T-helper 17 cell (primary cell): ENCODE results near the gene VSNL1. TPM values are rescaled to one million over a fixed set of nuclear protein-coding genes. Genes with fewer than 3 reads are reported as not detected.

Experiments
- ATAC-seq: fragments of 150-1000 bp; cut with Tn5 transposase; 2 replicates; pipeline ENCODE4 v1.10.0; 2021; ENCODE audit warnings: mild to moderate bottlenecking, moderate library complexity
- DNase-seq, 3 donors: peaks; one replicate each; pipeline versions ENCODE4 v3.0.0 to v3.0.0-alpha.2; 2020 to 2021
- H3K9me3 ChIP-seq: one replicate; pipeline ENCODE4 v1.7.0; 2013; ENCODE audit warnings: low read length, mild to moderate bottlenecking; ENCODE audit not compliant: control insufficient read depth, poor library complexity, severe bottlenecking
- H3K27ac Mint-ChIP-seq: one replicate; pipeline ENCODE4 v1.8.0; 2022; ENCODE audit warnings: mild to moderate bottlenecking, moderate library complexity, mixed read lengths
- H3K27me3 Mint-ChIP-seq: one replicate; pipeline ENCODE4 v1.8.0; 2022; ENCODE audit warnings: mixed read lengths
- H3K36me3 Mint-ChIP-seq: one replicate; pipeline ENCODE4 v1.8.0; 2022; ENCODE audit warnings: low read depth, mixed read lengths
- H3K4me1 Mint-ChIP-seq: one replicate; pipeline ENCODE4 v1.8.0; 2022; ENCODE audit warnings: mild to moderate bottlenecking, mixed read lengths
- H3K4me3 Mint-ChIP-seq: one replicate; pipeline ENCODE4 v1.8.0; 2022; ENCODE audit warnings: mild to moderate bottlenecking, moderate library complexity, mixed read lengths
- total RNA-seq, 4 donors: library from RNA in 2 of 4; stranded (reverse) in 2 of 4; gene quantifications; one replicate each; pipeline ENCODE4 v1.2.3 and lab custom pipeline; 2022 to 2026

VSNL1 gene
- total RNA-seq, 2 donors from 2014 or later, result not detected

DNA sequence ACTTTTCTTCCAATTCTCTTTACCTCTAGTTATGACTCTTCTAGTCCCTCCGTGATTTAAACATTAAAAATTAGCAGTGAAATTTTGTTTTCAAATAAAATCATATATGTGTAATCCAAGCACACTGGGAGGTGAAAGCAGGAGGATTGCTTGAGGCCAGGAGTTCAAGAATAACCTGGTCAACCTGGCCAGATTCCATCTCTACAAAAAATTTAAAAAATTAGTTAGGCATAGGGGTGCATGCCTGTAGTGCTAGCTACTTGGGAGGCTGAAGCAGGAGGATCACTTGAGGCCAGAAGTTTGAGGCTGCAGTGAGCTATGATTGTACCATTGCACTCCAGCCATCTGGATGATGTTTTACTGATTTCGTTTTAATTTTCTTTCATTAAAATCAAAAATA lies 7.0 kb upstream of the VSNL1 start:
- peaks cover 3% of the 10 kb centered on the region for H3K4me1 Mint-ChIP-seq
- H3K27ac Mint-ChIP-seq, result no peak overlapping the region
- no peak for DNase-seq
- H3K36me3 Mint-ChIP-seq, result peaks cover 4% of the 10 kb centered on the region
- no peak for ATAC-seq
- peaks cover 17% of the 10 kb centered on the region for H3K27me3 Mint-ChIP-seq
- H3K4me3 Mint-ChIP-seq, result no peak overlapping the region
- no peaks in the 10 kb centered on the region for H3K9me3 ChIP-seq

DNA sequence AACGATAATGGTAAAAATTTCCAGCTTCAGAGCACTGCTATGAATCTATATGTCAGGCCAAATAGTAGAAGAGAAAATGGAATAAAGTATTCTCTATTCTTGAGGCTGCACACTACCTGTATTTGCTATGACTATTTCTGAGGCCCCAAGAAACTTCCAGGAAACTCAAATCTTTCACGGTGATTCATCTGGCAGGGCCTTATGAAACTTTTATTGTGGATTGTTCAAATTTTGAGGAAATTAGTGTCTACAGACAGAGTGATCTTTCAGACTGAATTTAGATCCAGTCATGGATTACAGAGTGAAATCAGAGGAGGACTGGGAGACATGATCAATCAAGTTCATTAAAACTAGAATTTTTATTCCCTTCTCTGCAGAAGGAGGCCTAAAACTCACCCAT lies 4.1 kb upstream of the VSNL1 start:
- H3K27me3 Mint-ChIP-seq, result peaks cover 41% of the 10 kb centered on the region
- H3K9me3 ChIP-seq, result no peaks in the 10 kb centered on the region
- H3K27ac Mint-ChIP-seq, result no peak overlapping the region

DNA sequence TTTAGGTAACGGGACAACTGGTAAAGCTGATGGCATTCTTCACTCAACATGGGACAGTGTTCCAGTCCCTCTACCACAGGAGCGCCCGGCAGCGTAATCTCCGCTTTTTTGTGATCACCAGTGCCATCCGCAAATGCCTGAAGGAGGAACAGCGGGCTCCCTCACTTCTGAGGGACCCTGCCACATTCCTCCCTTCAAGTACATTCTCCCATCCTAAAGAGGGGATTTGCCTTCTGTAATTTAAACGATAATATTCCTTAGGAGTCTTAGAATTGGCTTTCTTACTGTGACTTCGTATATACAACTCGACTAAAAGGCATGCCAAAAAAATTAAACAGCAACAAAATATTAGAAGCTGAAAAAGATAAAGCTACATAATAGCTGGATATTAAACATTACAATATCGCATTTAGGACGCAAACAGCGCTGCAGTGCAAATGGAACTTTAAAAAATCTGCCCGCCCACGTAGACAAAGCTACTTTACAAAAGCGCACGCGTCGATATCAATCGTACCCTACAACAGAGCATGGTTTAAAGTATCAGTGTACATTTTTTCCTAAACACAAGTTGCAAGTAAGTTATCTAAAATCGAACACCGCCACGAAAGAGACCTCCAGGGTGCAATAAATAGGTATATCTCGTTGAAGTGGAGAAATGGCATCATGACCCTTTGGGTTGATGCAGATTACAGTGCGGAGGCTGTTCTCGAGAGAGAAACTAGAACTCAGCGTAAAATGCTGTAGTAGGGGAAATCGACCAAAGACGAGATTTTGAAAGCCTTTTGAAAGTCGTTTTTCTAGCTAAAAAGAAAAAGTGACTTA lies 2.3 kb upstream of the VSNL1 start:
- no peak for ATAC-seq
- H3K9me3 ChIP-seq, result no peaks in the 10 kb centered on the region
- no peak for DNase-seq
- peaks cover 51% of the 10 kb centered on the region for H3K27me3 Mint-ChIP-seq
- no peak overlapping the region for H3K27ac Mint-ChIP-seq
- no peak overlapping the region for H3K4me3 Mint-ChIP-seq
- H3K4me1 Mint-ChIP-seq, result peaks cover 3% of the 10 kb centered on the region
- peaks cover 4% of the 10 kb centered on the region for H3K36me3 Mint-ChIP-seq

More for the DNA sequence above, 4.1 kb upstream of the VSNL1 start:
- Mint-ChIP-seq H3K4me1 (peaks cover 3% of the 10 kb centered on the region), H3K4me3 (no peak overlapping the region), H3K36me3 (peaks cover 4% of the 10 kb centered on the region)
- ATAC-seq (no peak), DNase-seq (no peak)

DNA sequence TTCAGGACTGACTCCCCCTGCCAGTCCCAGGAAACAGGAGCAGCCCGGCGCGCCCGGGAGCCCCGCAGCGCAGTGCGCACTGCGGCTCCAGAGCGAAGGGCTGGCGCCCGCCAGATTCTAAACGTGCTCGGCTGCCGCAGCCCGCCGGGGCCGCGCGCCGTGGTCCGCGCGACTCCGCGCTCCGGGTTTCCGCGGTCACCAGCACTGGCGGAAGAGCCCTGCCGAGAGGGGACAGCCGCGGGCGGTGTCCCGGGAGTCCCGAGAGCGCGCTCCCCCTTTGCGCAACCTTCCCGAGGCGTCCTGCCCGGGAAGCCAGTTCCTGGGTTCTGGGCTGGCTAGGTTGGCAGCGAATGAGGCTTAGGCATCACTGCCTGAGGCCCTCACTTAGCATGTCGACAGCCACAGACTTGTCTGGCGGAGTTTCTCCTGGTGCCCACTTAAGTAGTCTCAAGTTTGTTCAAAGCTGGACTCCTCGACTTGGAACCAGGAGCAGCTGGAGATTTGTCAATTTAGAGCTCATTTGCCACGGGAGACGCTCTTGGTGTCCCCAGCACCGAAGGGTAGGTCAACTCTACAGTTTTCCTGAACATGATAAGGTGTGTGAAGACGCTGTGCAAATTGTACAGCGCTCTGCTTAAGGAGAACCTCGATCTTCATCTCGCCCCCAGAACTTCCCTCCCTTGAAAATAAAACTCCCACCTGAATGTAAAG lies 1.5 kb upstream of the VSNL1 start:
- no peak overlapping the region for H3K27ac Mint-ChIP-seq
- ATAC-seq (no peak), DNase-seq (no peak)
- peaks cover 3% of the 10 kb centered on the region for H3K4me1 Mint-ChIP-seq
- no peak overlapping the region for H3K4me3 Mint-ChIP-seq
- peaks cover 4% of the 10 kb centered on the region for H3K36me3 Mint-ChIP-seq
- peaks cover 58% of the 10 kb centered on the region for H3K27me3 Mint-ChIP-seq
- no peaks in the 10 kb centered on the region for H3K9me3 ChIP-seq

DNA sequence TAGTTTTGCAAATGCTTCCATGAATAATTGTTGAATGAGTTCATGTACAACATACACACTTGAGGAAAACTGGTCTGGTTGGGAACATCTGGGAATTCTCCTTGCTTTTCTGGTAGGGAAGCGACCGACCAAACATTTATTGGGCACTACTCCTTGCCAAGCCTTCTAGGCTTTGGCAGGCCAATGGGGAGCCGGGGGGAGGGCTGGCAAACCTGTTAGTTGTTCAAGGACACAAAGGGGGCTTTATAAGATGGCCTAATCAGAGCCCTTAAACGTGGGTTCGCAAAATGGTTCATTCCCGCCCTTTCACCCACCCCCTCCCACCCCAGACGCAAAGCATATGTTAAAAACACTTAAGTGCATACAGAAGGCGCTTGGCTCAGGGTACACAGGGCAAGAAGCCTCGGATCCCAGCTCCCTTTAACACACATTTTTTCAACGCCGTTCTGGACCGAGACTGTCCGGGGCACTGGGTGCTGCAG lies 844 bp upstream of the VSNL1 start:
- no peaks in the 10 kb centered on the region for H3K9me3 ChIP-seq
- DNase-seq (no peak), ATAC-seq (no peak)
- Mint-ChIP-seq H3K4me3 (no peak overlapping the region), H3K27ac (no peak overlapping the region), H3K4me1 (peaks cover 3% of the 10 kb centered on the region), H3K36me3 (peaks cover 4% of the 10 kb centered on the region), H3K27me3 (peaks cover 59% of the 10 kb centered on the region)

DNA sequence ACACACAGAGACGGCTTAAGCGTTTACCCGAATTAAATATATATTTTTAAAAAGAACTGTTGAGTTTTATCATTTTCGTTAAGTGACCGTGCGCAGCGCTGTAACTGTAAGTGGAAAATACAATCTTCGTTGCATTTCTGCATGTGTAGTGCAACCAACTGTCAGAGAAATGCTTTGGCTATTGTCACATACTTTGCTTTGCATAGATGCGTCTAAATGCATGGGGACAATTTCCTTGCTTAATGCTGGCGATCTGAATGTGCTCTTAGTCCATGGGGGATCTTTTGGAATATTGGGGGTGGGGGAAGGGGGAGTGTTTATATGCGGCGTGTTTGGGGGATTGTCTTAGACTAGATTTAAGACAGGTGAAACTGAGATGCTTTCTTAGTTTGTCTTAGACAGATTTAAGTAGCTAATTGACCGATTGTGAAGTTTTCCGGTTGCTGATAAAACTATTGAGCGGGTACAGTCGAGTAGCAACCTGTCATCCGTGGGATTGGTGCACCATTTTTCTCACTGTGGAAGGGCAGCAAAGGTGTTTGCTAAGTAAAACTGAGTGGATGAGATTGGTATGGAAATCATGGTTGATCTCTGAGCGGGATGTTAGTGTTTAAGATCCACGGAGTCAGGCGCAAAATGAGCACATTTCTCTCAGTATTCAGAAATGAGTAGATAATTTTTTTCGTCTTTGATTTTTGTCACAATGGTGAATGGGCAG lies 476 bp downstream of the VSNL1 start:
- H3K4me3 Mint-ChIP-seq, result no peak overlapping the region
- no peaks in the 10 kb centered on the region for H3K9me3 ChIP-seq
- H3K4me1 Mint-ChIP-seq, result peaks cover 3% of the 10 kb centered on the region
- peaks cover 59% of the 10 kb centered on the region for H3K27me3 Mint-ChIP-seq
- H3K36me3 Mint-ChIP-seq, result no peaks in the 10 kb centered on the region
- DNase-seq (no peak), ATAC-seq (no peak)
- H3K27ac Mint-ChIP-seq, result no peak overlapping the region

DNA sequence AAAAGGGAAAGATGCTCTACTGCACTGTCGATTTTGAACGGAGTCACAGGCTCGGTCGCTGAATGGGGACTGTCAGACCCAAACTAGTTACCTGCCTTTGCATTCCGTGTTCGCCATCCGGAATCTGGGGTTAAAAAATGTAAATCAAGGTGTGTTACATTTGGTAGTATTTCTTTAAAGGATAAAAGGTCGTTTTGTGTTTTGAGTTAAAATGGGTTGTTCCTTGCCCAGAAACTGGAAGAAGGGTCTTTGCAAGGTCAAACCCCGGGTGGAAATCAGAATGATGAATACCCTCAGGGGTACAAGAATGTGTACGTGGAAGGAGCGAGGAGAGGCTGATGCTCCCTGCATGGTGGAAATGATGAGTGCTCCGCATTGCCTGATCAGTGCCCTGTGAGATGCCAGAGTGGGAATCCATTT lies 1.0 kb downstream of the VSNL1 start:
- ATAC-seq (no peak), DNase-seq (no peak)
- Mint-ChIP-seq H3K36me3 (no peaks in the 10 kb centered on the region), H3K4me1 (peaks cover 3% of the 10 kb centered on the region), H3K4me3 (no peak overlapping the region), H3K27ac (no peak overlapping the region), H3K27me3 (peaks cover 55% of the 10 kb centered on the region)
- no peaks in the 10 kb centered on the region for H3K9me3 ChIP-seq

DNA sequence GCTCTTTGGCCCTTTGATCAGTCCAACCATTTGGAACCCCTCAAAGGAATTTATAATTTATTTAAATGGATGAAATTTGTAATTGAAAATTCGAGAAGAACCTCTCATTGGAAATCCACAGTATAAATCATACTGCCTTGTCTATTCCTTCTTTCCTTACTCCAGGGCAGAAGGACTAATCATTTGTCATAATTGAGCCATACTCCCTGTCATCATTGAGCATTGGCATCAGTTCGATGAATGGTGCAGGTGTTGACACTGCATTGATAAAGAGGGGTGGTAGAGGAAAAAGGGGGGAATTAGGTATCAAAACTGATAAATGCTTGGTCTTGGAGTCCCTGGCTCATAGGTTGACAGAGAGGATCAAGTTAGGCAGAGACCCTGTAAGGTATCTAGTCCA lies 2.0 kb downstream of the VSNL1 start:
- H3K36me3 Mint-ChIP-seq, result no peaks in the 10 kb centered on the region
- H3K27me3 Mint-ChIP-seq, result peaks cover 53% of the 10 kb centered on the region
- no peak overlapping the region for H3K4me3 Mint-ChIP-seq
- ATAC-seq, result no peak
- no peak overlapping the region for H3K27ac Mint-ChIP-seq
- peaks cover 3% of the 10 kb centered on the region for H3K4me1 Mint-ChIP-seq
- no peak for DNase-seq
- no peaks in the 10 kb centered on the region for H3K9me3 ChIP-seq

DNA sequence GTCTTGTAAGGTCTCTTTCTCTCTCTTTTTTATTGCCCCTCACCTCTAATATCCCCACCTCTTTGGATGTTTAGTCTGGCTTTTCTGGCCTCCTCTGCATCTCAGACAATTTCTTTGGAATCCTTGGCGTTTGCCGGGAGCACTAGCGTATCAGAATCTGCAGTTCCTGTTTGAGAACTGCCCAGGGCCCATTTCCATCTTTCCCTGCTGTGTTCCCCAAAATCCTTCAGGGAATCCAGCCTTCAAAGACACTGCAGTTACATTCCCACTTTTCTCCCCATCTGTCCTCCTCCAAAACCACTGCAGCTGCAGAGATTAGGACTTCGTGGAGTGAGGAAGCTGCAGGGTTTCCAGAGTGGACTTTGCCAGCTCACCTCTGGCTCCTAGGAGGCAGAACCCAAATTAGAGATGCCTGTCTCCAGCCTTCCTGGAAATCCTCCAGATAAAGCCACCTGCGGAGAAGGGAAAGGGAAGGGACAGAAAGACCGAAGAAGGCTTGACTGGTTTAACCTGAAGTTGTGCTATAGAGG lies 2.7 kb downstream of the VSNL1 start:
- Mint-ChIP-seq H3K36me3 (no peaks in the 10 kb centered on the region), H3K4me1 (peaks cover 3% of the 10 kb centered on the region), H3K27me3 (peaks cover 51% of the 10 kb centered on the region), H3K27ac (no peak overlapping the region), H3K4me3 (no peak overlapping the region)
- H3K9me3 ChIP-seq, result no peaks in the 10 kb centered on the region
- no peak for ATAC-seq
- DNase-seq, result no peak

DNA sequence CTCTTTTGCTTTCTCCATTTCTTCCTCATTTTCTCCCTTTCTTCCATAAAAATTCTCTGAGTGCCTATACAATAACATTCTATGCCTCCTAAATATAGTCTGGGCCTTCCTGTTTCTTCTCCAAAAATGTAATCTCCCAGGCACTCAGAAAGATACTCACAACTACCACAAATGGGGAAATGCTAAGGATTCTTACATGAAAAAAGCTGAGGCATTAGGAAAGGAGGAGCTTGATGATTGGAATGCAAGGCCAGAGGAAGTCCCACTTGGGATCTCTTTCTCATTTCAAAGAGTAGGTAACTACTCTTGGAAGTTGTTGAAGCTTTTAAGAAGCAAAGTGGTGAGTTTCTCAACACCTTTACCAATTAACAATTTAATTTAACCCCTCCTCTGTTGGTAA lies 3.4 kb downstream of the VSNL1 start:
- no peak for DNase-seq
- no peak overlapping the region for H3K27ac Mint-ChIP-seq
- no peak overlapping the region for H3K4me3 Mint-ChIP-seq
- H3K27me3 Mint-ChIP-seq, result peaks cover 52% of the 10 kb centered on the region
- H3K9me3 ChIP-seq, result no peaks in the 10 kb centered on the region
- H3K4me1 Mint-ChIP-seq, result no peaks in the 10 kb centered on the region
- no peak for ATAC-seq
- H3K36me3 Mint-ChIP-seq, result no peaks in the 10 kb centered on the region

DNA sequence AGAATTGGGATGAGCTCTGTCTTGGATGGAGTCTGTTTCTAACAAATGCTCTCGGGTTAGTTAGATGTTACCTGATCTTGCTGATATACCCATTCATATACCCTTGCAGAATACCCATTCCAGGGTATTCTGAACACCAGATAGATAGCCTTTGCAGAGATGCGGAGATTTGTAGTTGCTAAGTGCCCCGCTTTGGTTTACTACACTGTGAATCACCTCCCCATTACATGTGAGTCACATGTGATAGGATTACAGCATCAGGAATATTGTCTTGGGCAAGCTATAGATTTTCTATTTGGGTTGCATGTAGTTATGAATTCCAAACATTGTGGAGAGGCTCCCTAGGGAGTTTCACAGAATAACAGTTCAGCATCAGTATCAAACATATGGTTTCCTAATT lies 3.8 kb downstream of the VSNL1 start:
- Mint-ChIP-seq H3K27ac (no peak overlapping the region), H3K4me3 (no peak overlapping the region), H3K36me3 (no peaks in the 10 kb centered on the region), H3K4me1 (no peaks in the 10 kb centered on the region), H3K27me3 (peaks cover 55% of the 10 kb centered on the region)
- no peaks in the 10 kb centered on the region for H3K9me3 ChIP-seq
- no peak for DNase-seq
- ATAC-seq, result no peak

DNA sequence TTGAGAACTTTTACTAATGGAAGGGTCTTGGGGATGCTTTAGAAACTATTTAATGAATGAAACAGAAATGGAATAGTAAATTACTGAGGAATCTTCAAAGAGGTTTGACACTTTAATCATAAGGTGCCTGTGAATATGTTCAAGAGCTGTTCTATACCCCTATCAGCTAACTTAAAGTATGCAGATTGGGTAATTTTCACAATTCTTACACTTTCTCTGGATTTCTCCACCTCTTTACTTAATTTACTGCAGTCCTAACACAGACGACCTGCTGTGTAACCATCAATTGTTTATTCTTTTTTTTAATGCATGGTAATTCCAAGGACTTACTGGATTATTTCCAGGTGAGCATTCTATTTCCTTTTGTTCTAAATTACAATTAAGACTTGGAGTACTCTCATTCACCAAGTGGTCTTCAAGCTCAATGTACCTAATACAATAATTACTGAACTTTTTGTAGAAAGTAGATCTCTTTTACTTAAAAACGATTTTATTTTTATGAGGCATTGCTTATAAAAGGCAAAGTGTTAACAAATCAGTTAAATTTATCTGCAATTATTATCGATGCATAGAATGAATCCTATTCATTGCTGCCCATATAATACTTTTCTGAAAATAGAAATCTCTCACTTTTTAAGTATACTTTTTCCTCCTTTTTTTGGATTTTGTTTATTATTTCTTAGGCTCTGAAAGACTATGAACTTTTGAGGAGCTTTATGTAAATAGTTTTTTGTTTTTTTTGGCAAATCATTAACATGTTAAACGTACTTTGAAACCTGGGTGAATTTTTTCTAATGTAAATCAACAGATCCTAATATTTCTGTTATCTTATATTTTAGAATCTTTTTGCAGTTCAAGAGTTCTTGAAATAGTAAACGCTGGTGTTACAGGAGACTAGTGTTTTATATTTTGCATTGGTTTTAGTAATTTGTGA lies 5.5 kb downstream of the VSNL1 start:
- H3K4me3 Mint-ChIP-seq, result no peak overlapping the region
- H3K27me3 Mint-ChIP-seq, result peaks cover 51% of the 10 kb centered on the region
- H3K27ac Mint-ChIP-seq, result no peak overlapping the region
- ATAC-seq, result no peak
- H3K36me3 Mint-ChIP-seq, result no peaks in the 10 kb centered on the region
- H3K4me1 Mint-ChIP-seq, result no peaks in the 10 kb centered on the region
- H3K9me3 ChIP-seq, result no peaks in the 10 kb centered on the region
- DNase-seq, result no peak
